HG03175 (cell line): ENCODE data around the gene PRPF19.

Experiments used
- ATAC-seq: cut with Tn5 transposase; IDR thresholded peaks from one replicate; pipeline ENCODE4 v1.9.1; 2021; ENCODE audit warnings: mild to moderate bottlenecking, moderate library complexity; ENCODE audit not compliant: unreplicated experiment

The PRPF19 gene

DNA sequence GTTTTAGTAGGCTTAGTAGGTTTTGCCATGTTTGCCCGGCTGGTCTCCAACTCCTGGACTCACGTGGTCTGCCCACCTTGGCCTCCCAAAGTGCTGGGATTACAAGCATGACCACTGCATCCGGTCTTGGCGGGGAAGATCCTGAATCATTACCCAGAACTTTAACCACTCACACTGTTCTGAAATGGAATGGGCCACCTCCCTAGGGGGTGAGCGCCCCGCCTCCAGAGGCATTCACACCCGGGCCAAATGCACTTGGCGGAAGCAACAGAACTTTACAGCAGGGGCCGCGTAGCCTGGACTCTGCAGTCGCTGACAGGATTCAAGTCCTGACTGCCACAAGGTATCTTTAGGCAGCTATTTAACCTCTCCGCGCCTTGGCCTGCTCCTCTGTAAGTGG lies 59.1 kb downstream of the PRPF19 start:
- ATAC-seq = no peak

DNA sequence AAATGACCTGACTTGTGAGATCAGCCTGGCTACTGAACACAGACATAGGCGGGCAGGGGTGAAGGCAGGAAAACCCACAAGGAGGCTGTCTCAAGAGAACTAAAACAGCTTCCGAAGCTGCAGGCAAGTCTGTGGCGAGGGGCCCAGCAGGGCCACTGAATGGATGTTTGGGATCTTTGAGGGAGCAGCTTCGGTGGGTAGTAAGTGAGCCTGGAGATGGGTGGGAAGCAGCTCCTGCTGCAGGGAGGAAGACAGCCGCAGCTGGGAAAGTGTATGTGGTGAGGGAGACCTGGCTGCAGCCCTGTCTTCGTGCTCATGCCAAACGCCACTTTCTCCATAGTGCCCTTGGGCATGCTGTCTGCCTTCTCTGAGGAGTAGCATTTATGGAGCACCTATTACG lies 61.0 kb downstream of the PRPF19 start:
- no peak for ATAC-seq

GRCh38 chr11:60844870-60845221 lies 61.5 kb downstream of the PRPF19 start:
- ATAC-seq = no peak

- ATAC-seq = no peak
These were observed 62.1 kb downstream of the PRPF19 start for GRCh38 chr11:60844045-60844869.

GRCh38 chr11:60842668-60843600 lies 63.5 kb downstream of the PRPF19 start:
- ATAC-seq = no peak

DNA sequence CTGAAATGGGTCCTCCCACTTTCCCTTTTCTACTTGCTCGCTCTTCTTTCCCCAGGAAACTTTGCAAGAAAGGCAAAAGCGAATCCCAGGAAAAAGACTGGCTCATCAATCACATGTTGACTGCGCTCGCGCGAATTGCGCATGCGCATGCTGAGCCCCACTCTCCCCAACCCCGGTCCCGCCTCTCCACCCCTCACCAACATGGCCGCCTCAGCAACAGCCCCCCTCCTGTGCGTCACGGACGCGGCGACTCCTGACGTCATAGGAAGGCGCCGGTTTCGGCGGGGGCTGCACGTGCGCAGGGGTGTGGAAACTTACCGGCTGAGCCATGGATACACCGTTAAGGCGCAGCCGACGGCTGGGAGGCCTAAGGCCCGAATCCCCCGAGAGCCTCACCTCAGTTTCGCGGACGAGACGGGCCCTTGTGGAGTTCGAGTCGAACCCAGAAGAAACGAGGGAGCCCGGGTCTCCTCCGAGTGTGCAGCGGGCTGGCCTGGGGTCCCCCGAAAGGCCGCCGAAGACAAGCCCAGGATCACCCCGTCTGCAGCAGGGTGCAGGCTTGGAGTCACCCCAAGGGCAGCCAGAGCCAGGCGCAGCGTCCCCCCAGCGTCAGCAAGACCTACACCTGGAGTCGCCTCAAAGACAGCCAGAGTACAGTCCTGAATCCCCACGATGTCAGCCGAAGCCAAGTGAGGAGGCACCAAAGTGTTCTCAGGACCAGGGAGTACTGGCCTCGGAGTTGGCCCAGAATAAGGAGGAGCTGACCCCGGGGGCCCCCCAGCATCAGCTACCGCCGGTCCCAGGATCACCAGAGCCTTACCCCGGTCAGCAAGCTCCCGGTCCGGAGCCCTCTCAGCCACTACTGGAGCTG lies 64.4 kb downstream of the PRPF19 start, which contains the start of gene CCDC86:
CCDC86 (plus strand) TSS at position 317 of the 871 bp plus-strand sequence; CDS start at position 329, 12 bp downstream.
- ATAC-seq = peak; percentile 80
